Erythroblast (primary cell): Measurements from ENCODE around the gene IFNGR1.

Experiments
- GATA1 ChIP-seq: IDR thresholded peaks from 2 replicates; pipeline ENCODE4 v1.6.1; 2011; ENCODE audit warnings: low read depth, mild to moderate bottlenecking, control low read depth, low read length, moderate library complexity
- POLR2A ChIP-seq: IDR thresholded peaks from 2 replicates; pipeline ENCODE4 v1.6.1; 2011; ENCODE audit warnings: mild to moderate bottlenecking, low read length

GRCh38 chr6:137236581-137237355 is 17.6 kb upstream of the IFNGR1 start:
- TF ChIP-seq POLR2A = no peak
- TF ChIP-seq GATA1 = no peak
